HG03039 (cell line): Measurements from ENCODE around the gene AMDHD2.
A peak's percentile ranks its signal among the peaks of the same experiment; 100 is the strongest.

Experiments used
- ATAC-seq: cut with Tn5 transposase; IDR thresholded peaks from one replicate; pipeline ENCODE4 v1.9.1; 2021; ENCODE audit warnings: mild to moderate bottlenecking, moderate library complexity; ENCODE audit not compliant: unreplicated experiment

AMDHD2 gene

GRCh38 chr16:2482708-2483534 lies 37.2 kb upstream of the AMDHD2 start:
- no peak for ATAC-seq

GRCh38 chr16:2483939-2484897 lies 36.0 kb upstream of the AMDHD2 start:
- ATAC-seq: no peak

GRCh38 chr16:2484898-2485508 lies 35.2 kb upstream of the AMDHD2 start:
- ATAC-seq: no peak

GRCh38 chr16:2485811-2486507 lies 34.2 kb upstream of the AMDHD2 start:
- ATAC-seq: no peak

- ATAC-seq: peak; percentile 54
Measured at GRCh38 chr16:2486645-2487516, 33.3 kb upstream of the AMDHD2 start.

GRCh38 chr16:2487517-2487842 lies 32.7 kb upstream of the AMDHD2 start:
- no peak for ATAC-seq

- no peak for ATAC-seq
Measured at GRCh38 chr16:2487903-2488531, 32.2 kb upstream of the AMDHD2 start.

- ATAC-seq: no peak
Measured at GRCh38 chr16:2489581-2489980, 30.6 kb upstream of the AMDHD2 start.

GRCh38 chr16:2490190-2491105 lies 29.7 kb upstream of the AMDHD2 start:
- no peak for ATAC-seq

GRCh38 chr16:2492292-2492691 lies 27.9 kb upstream of the AMDHD2 start:
- ATAC-seq: no peak

- ATAC-seq: no peak
Measured at GRCh38 chr16:2493605-2494004, 26.6 kb upstream of the AMDHD2 start.

- ATAC-seq: no peak
Measured at GRCh38 chr16:2494616-2495015, 25.6 kb upstream of the AMDHD2 start.

GRCh38 chr16:2495041-2495440 lies 25.1 kb upstream of the AMDHD2 start:
- ATAC-seq: no peak

- no peak for ATAC-seq
Measured at GRCh38 chr16:2496223-2497115, 23.7 kb upstream of the AMDHD2 start.

- ATAC-seq: no peak
Measured at GRCh38 chr16:2497116-2497630, 23.0 kb upstream of the AMDHD2 start.

GRCh38 chr16:2497695-2498484 lies 22.3 kb upstream of the AMDHD2 start:
- no peak for ATAC-seq
